ENCODE data around the gene CYP2F1.
A peak's percentile ranks its signal among the peaks of the same experiment; 100 is the strongest.
"Not testable (repeated sequence)": the region's sequence is repeated elsewhere in the genome, so short reads cannot be mapped to it uniquely, and the experiment has no call there.

The CYP2F1 gene

GRCh38 chr19:41123716-41124294 lies 9.6 kb downstream of the CYP2F1 start:
- no peak overlapping the region for H3K4me3 ChIP-seq (ENCODE audit: low read depth, low read length)
- no peak for TF ChIP-seq MYC (IDR thresholded peaks at IDR 0.05; ENCODE audit: low read depth, low read length)
- no peak for TF ChIP-seq MAX (IDR thresholded peaks at IDR 0.05; ENCODE audit: low read depth, low read length)
- no peak for TF ChIP-seq POLR2A (IDR thresholded peaks at IDR 0.05; ENCODE audit: extremely low read depth, insufficient read length)
- TF ChIP-seq, protein P1, sequence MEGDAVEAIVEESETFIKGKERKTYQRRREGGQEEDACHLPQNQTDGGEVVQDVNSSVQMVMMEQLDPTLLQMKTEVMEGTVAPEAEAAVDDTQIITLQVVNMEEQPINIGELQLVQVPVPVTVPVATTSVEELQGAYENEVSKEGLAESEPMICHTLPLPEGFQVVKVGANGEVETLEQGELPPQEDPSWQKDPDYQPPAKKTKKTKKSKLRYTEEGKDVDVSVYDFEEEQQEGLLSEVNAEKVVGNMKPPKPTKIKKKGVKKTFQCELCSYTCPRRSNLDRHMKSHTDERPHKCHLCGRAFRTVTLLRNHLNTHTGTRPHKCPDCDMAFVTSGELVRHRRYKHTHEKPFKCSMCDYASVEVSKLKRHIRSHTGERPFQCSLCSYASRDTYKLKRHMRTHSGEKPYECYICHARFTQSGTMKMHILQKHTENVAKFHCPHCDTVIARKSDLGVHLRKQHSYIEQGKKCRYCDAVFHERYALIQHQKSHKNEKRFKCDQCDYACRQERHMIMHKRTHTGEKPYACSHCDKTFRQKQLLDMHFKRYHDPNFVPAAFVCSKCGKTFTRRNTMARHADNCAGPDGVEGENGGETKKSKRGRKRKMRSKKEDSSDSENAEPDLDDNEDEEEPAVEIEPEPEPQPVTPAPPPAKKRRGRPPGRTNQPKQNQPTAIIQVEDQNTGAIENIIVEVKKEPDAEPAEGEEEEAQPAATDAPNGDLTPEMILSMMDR (IDR thresholded peaks at IDR 0.05; ENCODE audit: low read depth, low read length), result no peak
- no peak for DNase-seq (ENCODE audit: low read depth)

DNA sequence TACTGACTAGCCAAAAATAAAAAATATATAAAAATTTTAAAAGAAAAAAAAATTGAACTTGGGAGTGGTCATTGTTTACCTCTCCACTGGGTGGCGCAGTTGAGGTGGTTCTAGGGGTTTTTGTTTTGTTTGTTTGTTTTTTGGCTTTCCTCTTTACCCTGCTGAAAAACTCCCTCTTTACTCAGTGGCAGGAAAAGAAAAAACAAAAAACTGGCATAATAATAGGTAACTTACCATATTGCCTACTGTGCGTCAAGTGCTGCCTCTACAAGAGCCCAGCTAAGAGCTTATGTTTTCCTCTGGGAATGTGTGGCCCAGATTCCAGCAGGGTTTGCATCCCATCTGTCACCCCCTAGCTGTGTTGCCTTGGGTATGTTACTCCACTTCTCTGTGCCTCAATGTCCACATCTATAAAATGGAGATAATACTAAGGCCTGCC lies 12.6 kb downstream of the CYP2F1 start:
- TF ChIP-seq, protein P1 (IDR thresholded peaks at IDR 0.05; ENCODE audit: low read depth, low read length), result peak; percentile 34
- H3K4me3 ChIP-seq (ENCODE audit: low read depth, low read length); DNase-seq (ENCODE audit: low read depth): not testable (repeated sequence)

GRCh38 chr19:41127362-41127761 lies 13.1 kb downstream of the CYP2F1 start:
- H3K4me3 ChIP-seq (ENCODE audit: low read depth, low read length); DNase-seq (ENCODE audit: low read depth): not testable (repeated sequence)

DNA sequence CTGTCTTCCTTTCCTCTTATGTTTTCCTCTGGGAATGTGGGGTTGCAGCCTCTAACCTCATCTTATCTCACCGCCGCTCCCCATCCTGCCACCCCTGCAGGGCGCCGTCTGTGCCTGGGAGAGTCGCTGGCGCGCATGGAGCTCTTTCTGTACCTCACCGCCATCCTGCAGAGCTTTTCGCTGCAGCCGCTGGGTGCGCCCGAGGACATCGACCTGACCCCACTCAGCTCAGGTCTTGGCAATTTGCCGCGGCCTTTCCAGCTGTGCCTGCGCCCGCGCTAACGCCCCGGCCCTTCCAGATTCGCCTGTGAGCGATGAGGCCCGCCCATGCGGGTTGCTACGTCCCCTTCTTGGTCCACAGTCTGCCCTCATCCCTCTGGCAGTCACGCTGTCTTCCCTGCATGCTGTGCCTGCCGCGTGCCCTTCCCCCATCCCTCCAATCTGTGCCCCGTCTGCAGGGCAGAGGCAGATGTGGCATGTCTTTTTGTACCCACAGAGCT lies 13.6 kb downstream of the CYP2F1 start:
- DNase-seq (ENCODE audit: low read depth), result peak; percentile 20
- not testable (repeated sequence) for H3K4me3 ChIP-seq (ENCODE audit: low read depth, low read length)

GRCh38 chr19:41128692-41129091 lies 14.5 kb downstream of the CYP2F1 start:
- TF ChIP-seq POLR2A (IDR thresholded peaks at IDR 0.05; ENCODE audit: extremely low read depth, insufficient read length) (no peak), MYC (IDR thresholded peaks at IDR 0.05; ENCODE audit: low read depth, low read length) (no peak), MAX (IDR thresholded peaks at IDR 0.05; ENCODE audit: low read depth, low read length) (no peak)
- TF ChIP-seq, protein P1 (IDR thresholded peaks at IDR 0.05; ENCODE audit: low read depth, low read length), result no peak
- no peak for DNase-seq (ENCODE audit: low read depth)
- H3K4me3 ChIP-seq (ENCODE audit: low read depth, low read length), result no peak overlapping the region

- no peak overlapping the region for H3K4me3 ChIP-seq (ENCODE audit: low read depth, low read length)
- no peak for DNase-seq (ENCODE audit: low read depth)
- TF ChIP-seq MYC (IDR thresholded peaks at IDR 0.05; ENCODE audit: low read depth, low read length), result no peak
- TF ChIP-seq POLR2A (IDR thresholded peaks at IDR 0.05; ENCODE audit: extremely low read depth, insufficient read length), result no peak
- TF ChIP-seq, protein P1 (IDR thresholded peaks at IDR 0.05; ENCODE audit: low read depth, low read length), result no peak
- TF ChIP-seq MAX (IDR thresholded peaks at IDR 0.05; ENCODE audit: low read depth, low read length), result no peak
Observed at GRCh38 chr19:41131186-41131585, 17.0 kb downstream of the CYP2F1 start.

- DNase-seq (ENCODE audit: low read depth), result no peak
- TF ChIP-seq POLR2A (IDR thresholded peaks at IDR 0.05; ENCODE audit: extremely low read depth, insufficient read length) (no peak), MAX (IDR thresholded peaks at IDR 0.05; ENCODE audit: low read depth, low read length) (no peak), MYC (IDR thresholded peaks at IDR 0.05; ENCODE audit: low read depth, low read length) (no peak)
- TF ChIP-seq, protein P1 (IDR thresholded peaks at IDR 0.05; ENCODE audit: low read depth, low read length), result no peak
- H3K4me3 ChIP-seq (ENCODE audit: low read depth, low read length), result no peak overlapping the region
Observed at GRCh38 chr19:41133260-41133659, 19.0 kb downstream of the CYP2F1 start.

Measured in NB4 (cell line).